C4-2B (cell line): ENCODE data around the gene ITPRID2.

Experiments used
- H3K27ac ChIP-seq: fragments of 450-650 bp; 2 replicates; pipeline ENCODE4 v1.5.1; 2017
- CTCF ChIP-seq: fragments of 450-650 bp; conservative IDR thresholded peaks from 2 replicates; pipeline ENCODE4 v1.5.1; 2017; ENCODE audit warnings: mild to moderate bottlenecking
- ZFX ChIP-seq: fragments of 450-650 bp; IDR thresholded peaks from 2 replicates; pipeline ENCODE4 v1.6.1; 2017

ITPRID2 gene

GRCh38 chr2:181891966-181892798 lies 652 bp downstream of the ITPRID2 start:
- TF ChIP-seq CTCF: no peak
- peak; percentile 63 for TF ChIP-seq ZFX
- H3K27ac ChIP-seq: peak overlapping the region; percentile 95

- H3K27ac ChIP-seq: peak overlapping the region; percentile 95
- no peak for TF ChIP-seq CTCF
- no peak for TF ChIP-seq ZFX
Observed at GRCh38 chr2:181892799-181893435, 1.4 kb downstream of the ITPRID2 start.

GRCh38 chr2:181894381-181894780 lies 2.9 kb downstream of the ITPRID2 start:
- H3K27ac ChIP-seq: no peak overlapping the region
- TF ChIP-seq CTCF: no peak
- no peak for TF ChIP-seq ZFX

GRCh38 chr2:181895818-181896217 lies 4.3 kb downstream of the ITPRID2 start:
- no peak for TF ChIP-seq CTCF
- no peak for TF ChIP-seq ZFX
- H3K27ac ChIP-seq: no peak overlapping the region

- TF ChIP-seq CTCF (no peak), ZFX (no peak)
- no peak overlapping the region for H3K27ac ChIP-seq
Observed at GRCh38 chr2:181896286-181896685, 4.8 kb downstream of the ITPRID2 start.

- TF ChIP-seq CTCF (no peak), ZFX (no peak)
- H3K27ac ChIP-seq: no peak overlapping the region
Observed at GRCh38 chr2:181900007-181900651, 8.6 kb downstream of the ITPRID2 start.

GRCh38 chr2:181902625-181903024 lies 11.1 kb downstream of the ITPRID2 start:
- H3K27ac ChIP-seq: no peak overlapping the region
- TF ChIP-seq ZFX (no peak), CTCF (no peak)
